ENCODE results near the gene ZNF546.
"Not testable (repeated sequence)": the region's sequence is repeated elsewhere in the genome, so short reads cannot be mapped to it uniquely, and the experiment has no call there.

Gene ZNF546

DNA sequence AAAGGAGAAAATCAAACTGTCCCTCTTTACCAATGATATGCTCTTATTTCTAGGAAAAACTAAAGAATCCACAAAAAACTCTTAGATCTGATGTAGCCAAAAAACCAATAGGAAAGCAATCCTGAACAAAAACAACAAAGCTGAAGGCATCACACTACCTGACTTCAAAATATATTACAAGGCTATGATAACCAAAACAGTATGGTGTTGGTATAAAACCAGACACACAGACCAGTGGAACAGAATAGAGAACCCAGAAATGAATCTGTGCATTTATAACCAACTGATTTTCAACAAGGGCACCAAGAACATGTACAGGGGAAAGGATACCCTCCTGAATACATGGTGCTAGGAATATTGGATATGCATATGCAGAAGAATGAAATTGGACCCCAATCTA, 9.7 kb upstream of the ZNF546 start:
- DNase-seq: no peak

- no peak for DNase-seq
These were observed 9.3 kb upstream of the ZNF546 start for GRCh38 chr19:39987596-39987995.

- DNase-seq: no peak
These were observed 3.3 kb upstream of the ZNF546 start for GRCh38 chr19:39993605-39994004.

DNA sequence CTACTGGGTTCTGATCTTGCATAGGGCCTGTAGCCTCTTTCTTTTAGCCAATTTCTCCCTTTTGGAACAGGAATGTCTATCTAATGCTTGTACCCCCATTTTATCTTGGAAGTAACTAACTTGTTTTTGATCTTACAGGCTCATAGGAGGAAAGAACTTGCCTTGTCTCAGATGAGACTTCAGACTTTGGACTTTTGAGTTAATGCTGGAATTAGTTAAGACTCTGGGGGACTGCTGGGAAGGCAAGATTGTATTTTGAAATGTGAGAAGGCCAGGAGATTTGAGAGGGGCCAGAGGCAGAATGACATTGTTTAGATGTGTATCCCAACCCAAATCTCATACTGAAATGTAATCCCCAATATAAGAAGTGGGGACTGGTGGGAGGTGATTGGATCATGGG, 2.5 kb upstream of the ZNF546 start:
- DNase-seq: no peak

DNA sequence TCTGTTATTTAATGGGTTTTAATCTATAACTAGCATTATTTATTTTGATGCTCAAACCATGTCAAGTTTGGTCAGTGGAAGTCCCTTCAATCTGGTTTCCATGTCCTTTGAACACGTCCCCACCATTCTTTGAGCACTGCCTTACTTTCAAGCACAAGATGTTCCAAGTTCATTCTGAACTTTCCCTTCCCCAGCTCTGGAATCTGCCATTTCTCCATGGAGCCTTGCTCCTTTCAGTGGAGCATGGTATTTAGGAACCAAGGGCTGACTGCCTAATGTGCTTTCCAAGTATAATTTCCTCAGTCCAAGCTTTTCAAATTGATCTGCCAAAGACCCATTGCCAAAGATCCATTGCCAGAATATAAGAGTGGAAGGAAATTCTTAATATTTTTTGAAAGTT, 1.1 kb upstream of the ZNF546 start:
- DNase-seq: no peak

- peak in 1 of 2 donors; percentile 47 for DNase-seq
These were observed 546 bp upstream of the ZNF546 start for GRCh38 chr19:39996218-39996810.

- no peak for DNase-seq
These were observed 867 bp downstream of the ZNF546 start for GRCh38 chr19:39997638-39998216.

DNA sequence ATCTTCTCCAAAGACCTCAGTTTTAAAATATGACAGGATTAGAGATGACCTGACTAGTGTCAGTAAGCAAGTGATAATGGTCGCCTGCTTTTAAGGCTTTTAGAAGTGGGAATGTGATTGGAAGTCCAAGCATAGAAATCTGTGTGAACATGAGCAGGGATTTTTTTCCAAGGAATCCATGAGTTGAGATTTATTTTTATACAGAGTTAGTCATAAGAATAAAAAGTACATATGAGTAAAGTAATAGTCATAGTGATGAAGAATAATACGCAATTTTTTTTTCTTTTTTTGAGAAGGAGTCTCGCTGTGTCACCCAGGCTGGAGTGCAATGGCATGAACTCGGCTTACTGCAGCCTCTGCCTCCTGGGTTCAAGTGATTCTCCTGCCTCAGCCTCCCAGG, 1.6 kb downstream of the ZNF546 start:
- DNase-seq: no peak

GRCh38 chr19:40005691-40006272, 8.9 kb downstream of the ZNF546 start:
- DNase-seq: no peak

DNA sequence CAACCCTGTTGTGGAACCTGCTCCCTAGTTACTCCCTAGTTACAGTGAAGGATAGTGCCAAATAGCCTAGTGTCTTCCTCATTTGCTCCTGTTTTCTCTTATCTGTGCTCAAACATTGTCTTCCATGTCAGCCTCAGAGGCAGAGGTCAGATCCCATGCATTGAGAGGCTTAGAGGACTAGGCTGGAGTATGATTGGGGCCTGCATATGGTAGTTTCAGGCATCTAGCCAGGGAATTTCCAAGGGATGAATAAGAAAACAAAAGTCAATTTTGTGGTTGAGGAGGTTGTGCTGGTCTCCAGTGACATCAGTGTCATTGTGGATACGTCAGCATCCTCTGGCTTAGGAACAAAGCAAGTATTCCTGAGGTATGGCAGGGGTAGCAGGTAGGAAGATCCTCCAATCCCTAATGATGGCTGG, 9.4 kb downstream of the ZNF546 start:
- no peak for DNase-seq

GRCh38 chr19:40009674-40010073, 12.8 kb downstream of the ZNF546 start:
- DNase-seq: no peak

GRCh38 chr19:40013991-40014390, 17.1 kb downstream of the ZNF546 start:
- DNase-seq: no peak

- no peak for DNase-seq
These were observed 27.1 kb downstream of the ZNF546 start for GRCh38 chr19:40023969-40024368.

DNA sequence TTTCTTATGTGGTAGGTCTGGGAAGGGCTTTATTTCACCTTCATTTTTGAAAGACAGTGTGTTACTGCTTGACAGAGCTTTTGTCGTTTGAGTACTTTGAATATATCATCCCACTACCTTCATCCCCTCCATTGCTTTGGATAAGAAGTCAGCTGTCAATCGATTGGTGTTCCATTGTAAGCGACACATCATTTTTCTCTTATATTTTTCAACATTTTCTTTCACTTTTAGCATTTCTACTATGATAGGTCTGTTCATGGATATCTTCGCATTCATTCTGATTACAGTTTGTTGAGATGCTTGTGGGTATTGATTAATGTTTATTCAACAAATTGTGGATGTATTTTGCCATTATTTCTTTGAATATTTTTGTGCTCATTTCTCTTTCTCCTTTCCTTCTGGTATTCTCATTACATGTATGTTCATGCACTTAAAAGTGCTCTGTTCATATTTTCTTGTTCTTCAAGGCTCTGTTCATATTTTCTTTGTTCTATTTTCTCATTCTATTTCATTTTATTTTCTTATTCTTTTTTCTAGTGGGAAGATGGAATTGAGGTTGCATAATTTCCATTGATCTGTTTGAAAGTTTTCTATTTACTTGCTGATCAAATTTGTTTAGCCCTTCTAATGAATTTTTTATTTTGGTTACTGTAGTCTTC, 29.2 kb downstream of the ZNF546 start:
- no peak for DNase-seq

DNA sequence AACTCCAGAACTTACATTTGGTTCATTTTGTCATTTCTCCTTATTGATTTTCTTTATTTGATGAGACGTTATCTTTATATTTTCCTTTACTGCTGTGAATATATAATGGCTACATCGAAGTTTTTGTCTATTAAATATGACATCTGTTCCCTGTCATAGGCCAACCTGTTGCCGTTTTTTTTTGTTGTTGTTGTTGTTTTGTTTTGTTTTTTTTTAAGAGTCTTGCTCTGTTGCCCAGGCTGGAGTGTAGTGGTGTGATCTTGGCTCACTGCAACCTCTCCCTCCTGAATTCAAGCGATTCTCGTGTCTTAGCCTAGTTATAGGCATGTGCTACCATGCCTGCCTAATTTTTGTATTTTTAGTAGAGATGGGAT, 29.7 kb downstream of the ZNF546 start:
- DNase-seq: no peak

DNA sequence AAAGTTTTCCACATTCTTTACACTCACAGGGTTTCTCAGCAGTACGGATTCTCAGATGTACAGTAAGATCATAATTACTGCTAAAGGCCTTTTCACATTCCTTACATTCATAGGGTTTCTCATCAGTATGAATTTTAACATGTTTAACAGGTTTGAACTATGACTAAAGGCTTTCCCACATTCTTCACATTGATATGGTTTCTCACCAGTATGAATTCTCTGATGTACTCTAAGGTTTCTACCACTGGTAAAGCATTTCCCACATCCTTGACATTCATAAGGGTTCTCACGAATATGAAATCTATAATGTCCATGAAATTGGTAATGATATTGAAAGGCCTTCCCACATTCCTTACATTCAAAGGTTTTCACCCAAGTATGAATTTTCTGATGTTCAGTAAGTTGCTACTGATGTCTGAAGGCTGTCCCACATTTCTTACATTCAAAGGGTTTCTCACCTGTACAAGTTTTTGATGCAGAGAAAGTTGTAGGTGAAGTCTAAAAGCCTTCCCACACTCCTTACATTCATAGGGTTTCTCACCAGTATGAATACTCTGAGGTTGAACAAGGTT, 37.2 kb downstream of the ZNF546 start:
- no peak for DNase-seq

GRCh38 chr19:40035996-40036395, 39.1 kb downstream of the ZNF546 start:
- DNase-seq: no peak

GRCh38 chr19:40038047-40038446, 41.2 kb downstream of the ZNF546 start:
- DNase-seq: not testable (repeated sequence)

GRCh38 chr19:40041718-40042117, 44.9 kb downstream of the ZNF546 start:
- DNase-seq: not testable (repeated sequence)

GRCh38 chr19:40053491-40053890, 56.6 kb downstream of the ZNF546 start:
- no peak for DNase-seq

DNA sequence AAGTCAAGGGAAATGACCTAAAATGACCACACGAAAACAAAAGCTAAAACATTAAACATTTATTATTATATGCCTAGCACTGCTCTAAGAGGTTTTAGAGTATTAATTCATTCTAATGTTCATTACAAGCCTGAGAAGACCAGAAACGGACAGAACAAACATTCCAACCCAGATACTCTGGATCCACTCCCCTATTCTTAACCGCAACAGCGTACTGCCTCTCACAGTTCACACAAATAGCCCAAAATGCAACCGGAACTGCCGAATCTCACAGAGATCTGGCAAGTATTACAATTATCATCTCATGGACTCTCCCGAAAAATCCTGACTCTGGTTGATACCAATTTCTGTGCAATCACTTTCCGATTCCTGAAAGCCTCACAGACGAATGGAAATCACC, 57.8 kb downstream of the ZNF546 start:
- no peak for DNase-seq

DNA sequence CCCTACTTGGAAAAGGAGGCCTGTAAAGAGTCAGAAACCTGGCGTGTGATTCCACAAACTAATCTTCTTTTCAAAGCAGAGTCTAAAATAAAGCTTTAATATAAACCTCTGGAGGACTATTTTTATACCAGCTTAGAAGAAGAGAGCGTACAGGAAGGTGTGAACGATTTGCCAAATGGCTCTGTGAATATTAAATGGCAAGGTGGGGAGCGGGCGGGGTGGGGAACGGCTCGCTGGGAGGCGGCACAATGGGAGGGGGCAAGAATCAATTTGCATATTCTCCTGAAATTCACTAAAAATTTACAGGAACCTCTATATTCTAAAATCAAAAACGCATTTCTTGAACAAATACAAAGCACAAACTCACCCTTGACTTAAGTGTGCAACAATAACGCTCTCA, 58.2 kb downstream of the ZNF546 start:
- DNase-seq: no peak

DNA sequence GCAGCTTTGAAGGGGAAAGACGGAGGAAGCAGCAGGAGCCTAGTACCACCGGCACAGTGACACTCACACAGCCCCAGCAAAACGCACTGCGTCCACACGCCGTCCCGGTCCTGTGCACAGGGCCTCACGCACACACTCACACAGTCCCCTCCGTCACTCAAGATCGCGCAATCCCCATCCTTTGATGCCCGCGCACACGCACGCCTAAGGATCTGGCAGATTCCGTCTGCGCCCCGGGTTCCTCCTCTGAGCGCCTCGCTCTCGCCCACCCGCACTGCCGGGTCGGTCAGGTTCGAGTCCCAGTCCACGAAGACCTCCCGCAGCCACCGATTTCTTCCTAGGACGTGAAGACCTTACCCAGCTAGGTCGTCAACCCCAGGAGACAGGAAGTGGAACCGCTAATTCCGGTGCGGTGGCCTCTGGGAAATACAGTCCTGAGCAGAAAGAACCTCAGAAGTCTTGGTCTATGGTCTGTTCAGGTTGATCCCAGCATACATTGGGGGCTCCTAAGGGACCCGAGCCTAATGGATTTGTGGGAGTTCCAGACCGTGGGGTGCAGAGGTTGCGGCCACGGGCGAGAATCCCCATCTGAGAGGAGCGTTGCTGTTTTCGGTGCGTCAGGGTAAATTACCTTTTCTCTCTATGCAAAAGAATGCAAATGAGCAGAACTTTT, 59.1 kb downstream of the ZNF546 start, which contains the start of gene ZNF780B:
ZNF780B (minus strand) TSS at position 400 of the 673 bp plus-strand sequence. CDS start 5,899 bp downstream, outside the sequence.
- peak; percentile 55 to 66 for DNase-seq
